ENCODE results near the gene PCBP1.
"Not testable (repeated sequence)": the region's sequence is repeated elsewhere in the genome, so short reads cannot be mapped to it uniquely, and the experiment has no call there.

DNA sequence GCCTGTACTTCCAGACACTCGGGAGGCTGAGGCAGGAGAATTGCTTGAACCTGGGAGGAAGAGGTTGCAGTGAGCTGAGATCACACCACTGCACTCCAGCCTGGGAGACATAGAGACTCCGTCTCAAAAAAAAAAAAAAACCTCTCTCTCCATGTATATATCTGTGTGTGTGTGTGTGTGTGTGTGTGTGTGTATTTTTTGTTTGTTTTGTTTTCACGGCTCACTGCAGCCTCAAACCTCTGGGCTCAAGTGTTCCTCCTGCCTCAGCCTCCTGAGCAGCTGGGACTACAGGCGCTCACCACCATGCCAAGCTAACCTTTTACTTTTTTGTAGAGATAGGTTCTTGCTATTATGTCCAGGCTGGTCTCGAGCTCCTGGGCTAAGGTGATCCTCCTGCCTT lies 23.1 kb downstream of the PCBP1 start:
- not testable (repeated sequence) for TF ChIP-seq SIN3A (IDR thresholded peaks at IDR 0.05; ENCODE audit: borderline replicate concordance, insufficient read depth, low read depth, low read length); POLR2AphosphoS5 (IDR thresholded peaks at IDR 0.05; ENCODE audit: low read depth, low read length); TCF7L2 (IDR thresholded peaks at IDR 0.05; ENCODE audit: low read depth, low read length)
- TF ChIP-seq, protein P1, sequence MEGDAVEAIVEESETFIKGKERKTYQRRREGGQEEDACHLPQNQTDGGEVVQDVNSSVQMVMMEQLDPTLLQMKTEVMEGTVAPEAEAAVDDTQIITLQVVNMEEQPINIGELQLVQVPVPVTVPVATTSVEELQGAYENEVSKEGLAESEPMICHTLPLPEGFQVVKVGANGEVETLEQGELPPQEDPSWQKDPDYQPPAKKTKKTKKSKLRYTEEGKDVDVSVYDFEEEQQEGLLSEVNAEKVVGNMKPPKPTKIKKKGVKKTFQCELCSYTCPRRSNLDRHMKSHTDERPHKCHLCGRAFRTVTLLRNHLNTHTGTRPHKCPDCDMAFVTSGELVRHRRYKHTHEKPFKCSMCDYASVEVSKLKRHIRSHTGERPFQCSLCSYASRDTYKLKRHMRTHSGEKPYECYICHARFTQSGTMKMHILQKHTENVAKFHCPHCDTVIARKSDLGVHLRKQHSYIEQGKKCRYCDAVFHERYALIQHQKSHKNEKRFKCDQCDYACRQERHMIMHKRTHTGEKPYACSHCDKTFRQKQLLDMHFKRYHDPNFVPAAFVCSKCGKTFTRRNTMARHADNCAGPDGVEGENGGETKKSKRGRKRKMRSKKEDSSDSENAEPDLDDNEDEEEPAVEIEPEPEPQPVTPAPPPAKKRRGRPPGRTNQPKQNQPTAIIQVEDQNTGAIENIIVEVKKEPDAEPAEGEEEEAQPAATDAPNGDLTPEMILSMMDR (IDR thresholded peaks at IDR 0.05), result not testable (repeated sequence)
- TF ChIP-seq, protein P2, sequence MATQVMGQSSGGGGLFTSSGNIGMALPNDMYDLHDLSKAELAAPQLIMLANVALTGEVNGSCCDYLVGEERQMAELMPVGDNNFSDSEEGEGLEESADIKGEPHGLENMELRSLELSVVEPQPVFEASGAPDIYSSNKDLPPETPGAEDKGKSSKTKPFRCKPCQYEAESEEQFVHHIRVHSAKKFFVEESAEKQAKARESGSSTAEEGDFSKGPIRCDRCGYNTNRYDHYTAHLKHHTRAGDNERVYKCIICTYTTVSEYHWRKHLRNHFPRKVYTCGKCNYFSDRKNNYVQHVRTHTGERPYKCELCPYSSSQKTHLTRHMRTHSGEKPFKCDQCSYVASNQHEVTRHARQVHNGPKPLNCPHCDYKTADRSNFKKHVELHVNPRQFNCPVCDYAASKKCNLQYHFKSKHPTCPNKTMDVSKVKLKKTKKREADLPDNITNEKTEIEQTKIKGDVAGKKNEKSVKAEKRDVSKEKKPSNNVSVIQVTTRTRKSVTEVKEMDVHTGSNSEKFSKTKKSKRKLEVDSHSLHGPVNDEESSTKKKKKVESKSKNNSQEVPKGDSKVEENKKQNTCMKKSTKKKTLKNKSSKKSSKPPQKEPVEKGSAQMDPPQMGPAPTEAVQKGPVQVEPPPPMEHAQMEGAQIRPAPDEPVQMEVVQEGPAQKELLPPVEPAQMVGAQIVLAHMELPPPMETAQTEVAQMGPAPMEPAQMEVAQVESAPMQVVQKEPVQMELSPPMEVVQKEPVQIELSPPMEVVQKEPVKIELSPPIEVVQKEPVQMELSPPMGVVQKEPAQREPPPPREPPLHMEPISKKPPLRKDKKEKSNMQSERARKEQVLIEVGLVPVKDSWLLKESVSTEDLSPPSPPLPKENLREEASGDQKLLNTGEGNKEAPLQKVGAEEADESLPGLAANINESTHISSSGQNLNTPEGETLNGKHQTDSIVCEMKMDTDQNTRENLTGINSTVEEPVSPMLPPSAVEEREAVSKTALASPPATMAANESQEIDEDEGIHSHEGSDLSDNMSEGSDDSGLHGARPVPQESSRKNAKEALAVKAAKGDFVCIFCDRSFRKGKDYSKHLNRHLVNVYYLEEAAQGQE (IDR thresholded peaks at IDR 0.05; ENCODE audit: insufficient read depth in 1 of 2, low read depth in 2 of 2, low read length in 1 of 2), result not testable (repeated sequence)
